ENCODE data around the gene RHOF. TPM values are rescaled to one million over a fixed set of nuclear protein-coding genes. Genes with fewer than 3 reads are reported as not detected.

RHOF gene
- total RNA-seq, 1 donor from 2014 or later: 194 TPM

DNA sequence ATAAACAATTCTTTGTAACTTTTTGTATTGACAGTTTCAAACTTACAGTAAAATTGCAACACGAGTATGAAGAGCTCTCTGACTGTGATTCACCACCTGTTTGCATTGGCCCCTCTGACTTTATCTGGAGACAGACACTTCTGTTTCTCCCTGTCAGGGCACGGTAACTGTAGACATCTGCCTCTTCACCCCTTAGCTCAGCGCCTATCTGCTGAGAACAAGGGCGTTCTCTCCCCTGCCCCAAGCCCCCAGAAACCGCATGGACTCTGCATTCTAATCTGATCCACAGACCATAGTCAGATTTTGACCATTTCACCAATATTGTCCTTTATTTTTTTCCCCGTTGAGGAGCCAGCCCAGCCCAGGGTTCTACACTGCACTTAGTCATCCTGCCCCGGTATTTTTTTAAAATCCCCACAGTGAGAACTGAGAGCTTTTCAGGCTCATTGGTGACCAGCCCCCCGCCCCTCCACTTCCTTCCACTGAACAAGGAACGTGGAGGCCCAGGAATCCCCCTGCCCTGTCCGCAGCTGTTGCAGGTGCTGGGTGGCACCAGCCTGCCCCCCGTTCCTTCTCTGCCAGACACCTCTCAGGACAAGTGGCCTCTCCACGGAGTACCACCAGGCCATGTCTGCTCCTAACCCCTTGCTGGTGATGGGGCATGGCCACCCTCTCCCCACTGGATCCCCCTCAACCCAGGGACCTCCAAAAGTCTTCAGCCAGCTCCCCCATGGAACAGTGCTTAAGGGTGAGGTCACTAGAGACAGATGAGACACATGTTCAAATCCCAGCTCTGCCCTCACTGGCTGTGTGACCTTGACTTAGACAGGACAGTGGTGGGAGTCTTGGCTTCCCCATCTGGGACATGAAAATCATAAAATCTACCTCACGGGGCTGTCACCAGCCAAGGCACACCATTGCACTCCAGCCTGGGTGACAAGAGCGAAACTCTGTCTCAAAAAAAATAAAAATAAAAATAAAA is 11.2 kb downstream of the RHOF start:
- H3K4me3 ChIP-seq (ENCODE audit: low read depth, low read length): no peak overlapping the region
- no peak for DNase-seq (ENCODE audit: low read depth)
- H3K27me3 ChIP-seq (ENCODE audit: control insufficient read depth, insufficient read depth, low read length): no peaks in the 10 kb centered on the region
- no peak for TF ChIP-seq CTCF (IDR thresholded peaks at IDR 0.05; ENCODE audit: insufficient read depth, low read length, poor library complexity, severe bottlenecking)
- peaks cover 8% of the 10 kb centered on the region for H3K36me3 ChIP-seq (ENCODE audit: control insufficient read depth, insufficient read depth, low read length)

DNA sequence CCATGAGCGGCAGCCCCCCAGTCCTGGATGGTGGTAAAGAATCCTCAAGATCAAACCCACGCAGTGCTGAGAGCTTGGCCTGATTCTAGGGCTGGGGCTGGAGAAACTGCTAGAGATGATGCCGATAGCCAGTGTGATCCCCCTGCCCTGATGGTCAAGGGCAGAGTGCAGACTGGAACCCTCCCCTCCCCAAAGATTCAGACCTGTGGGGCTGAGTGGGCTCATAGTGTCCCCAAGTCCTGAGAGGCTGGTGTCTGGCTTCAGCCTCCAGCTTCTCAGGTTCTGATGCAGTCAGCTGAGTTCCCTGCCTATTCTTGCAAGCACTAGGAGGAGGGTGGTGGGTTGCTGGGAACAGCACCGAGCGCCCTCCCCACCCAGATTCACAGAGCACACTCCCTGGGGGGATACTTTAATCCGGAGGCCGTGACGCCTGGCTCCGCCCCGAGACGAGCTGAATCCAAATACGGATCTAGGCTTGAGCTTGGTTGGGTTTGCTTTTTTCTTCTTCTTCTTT is 11.9 kb downstream of the RHOF start:
- no peaks in the 10 kb centered on the region for H3K27me3 ChIP-seq (ENCODE audit: control insufficient read depth, insufficient read depth, low read length)
- no peak for DNase-seq (ENCODE audit: low read depth)
- TF ChIP-seq CTCF (IDR thresholded peaks at IDR 0.05; ENCODE audit: insufficient read depth, low read length, poor library complexity, severe bottlenecking): no peak

GRCh38 chr12:121780429-121780828 is 13.1 kb downstream of the RHOF start:
- H3K36me3 ChIP-seq (ENCODE audit: control insufficient read depth, insufficient read depth, low read length): peaks cover 6% of the 10 kb centered on the region
- no peaks in the 10 kb centered on the region for H3K27me3 ChIP-seq (ENCODE audit: control insufficient read depth, insufficient read depth, low read length)
- no peak for DNase-seq (ENCODE audit: low read depth)
- no peak for TF ChIP-seq CTCF (IDR thresholded peaks at IDR 0.05; ENCODE audit: insufficient read depth, low read length, poor library complexity, severe bottlenecking)
- H3K4me3 ChIP-seq (ENCODE audit: low read depth, low read length): no peak overlapping the region

More for the DNA sequence above, 11.9 kb downstream of the RHOF start:
- Histone ChIP-seq H3K4me3 (ENCODE audit: low read depth, low read length) (no peak overlapping the region), H3K36me3 (ENCODE audit: control insufficient read depth, insufficient read depth, low read length) (peaks cover 6% of the 10 kb centered on the region)

DNA sequence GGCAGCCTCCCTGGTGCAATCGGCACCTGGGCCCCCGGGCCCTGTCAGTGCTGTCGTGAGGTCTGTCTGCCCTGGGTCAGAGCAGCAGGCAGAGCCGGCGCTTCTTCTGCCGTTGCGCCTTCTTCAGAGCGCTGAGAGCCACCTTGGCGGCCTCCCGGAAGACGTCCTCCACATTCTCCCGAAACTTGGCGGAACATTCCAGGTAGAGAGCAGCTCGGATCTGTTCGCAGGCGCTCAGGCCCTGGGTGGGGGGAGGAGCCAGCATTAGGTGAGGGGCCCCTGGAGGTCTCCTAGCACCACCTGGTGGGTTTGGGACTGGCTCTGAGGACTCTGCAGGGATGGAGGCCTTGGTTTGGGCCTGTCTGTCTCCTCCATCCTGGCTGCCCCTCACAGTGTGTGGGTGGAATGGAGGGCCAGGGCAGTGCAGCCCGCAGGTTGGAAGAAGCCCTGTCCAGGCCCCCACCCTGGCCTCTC is 14.0 kb downstream of the RHOF start:
- no peak for TF ChIP-seq CTCF (IDR thresholded peaks at IDR 0.05; ENCODE audit: insufficient read depth, low read length, poor library complexity, severe bottlenecking)
- peaks cover 6% of the 10 kb centered on the region for H3K36me3 ChIP-seq (ENCODE audit: control insufficient read depth, insufficient read depth, low read length)
- H3K27me3 ChIP-seq (ENCODE audit: control insufficient read depth, insufficient read depth, low read length): no peaks in the 10 kb centered on the region
- H3K4me3 ChIP-seq (ENCODE audit: low read depth, low read length): no peak overlapping the region
- DNase-seq (ENCODE audit: low read depth): no peak

DNA sequence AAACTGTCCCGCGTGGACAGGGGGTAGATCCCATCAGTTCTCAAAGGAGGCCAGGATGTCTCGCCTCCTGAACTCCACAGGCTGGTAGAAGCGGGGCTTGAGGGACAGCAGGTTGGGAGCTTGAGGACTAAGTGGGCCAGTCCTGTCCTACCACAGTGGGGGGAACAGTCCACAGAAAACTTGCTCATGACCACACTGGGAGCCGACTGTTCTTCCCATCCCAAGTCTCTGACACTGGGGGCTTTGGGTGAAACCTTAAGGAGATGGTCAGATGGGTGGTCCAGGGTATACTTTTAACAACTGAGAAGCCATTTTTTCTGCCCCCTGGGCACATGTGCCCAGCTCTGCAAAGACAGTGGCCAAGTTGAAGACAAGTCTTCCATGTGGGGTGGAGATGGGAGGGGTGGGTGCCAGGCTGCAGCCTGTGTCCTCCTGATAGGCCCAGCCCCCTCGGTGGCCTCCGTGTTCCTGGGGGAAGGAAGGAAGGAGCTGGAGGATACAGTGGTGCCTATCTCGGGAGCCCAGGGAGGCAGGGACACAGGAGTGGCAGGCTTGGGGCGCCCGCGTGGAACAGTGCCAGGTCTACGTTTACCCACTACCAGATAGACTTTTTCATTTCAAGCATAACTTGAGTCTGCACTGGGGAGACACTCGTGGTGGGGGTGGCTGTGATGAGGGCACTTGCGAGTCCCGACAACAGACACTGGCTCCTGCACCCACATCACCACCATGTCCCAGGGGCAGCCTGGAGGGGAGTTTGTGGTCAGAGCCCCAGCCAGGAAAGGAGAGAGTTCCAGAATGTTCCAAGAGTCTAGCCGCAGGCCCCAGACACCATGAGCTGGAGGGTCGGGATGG is 14.7 kb downstream of the RHOF start:
- DNase-seq (ENCODE audit: low read depth): no peak
- Histone ChIP-seq H3K36me3 (ENCODE audit: control insufficient read depth, insufficient read depth, low read length) (peaks cover 6% of the 10 kb centered on the region), H3K4me3 (ENCODE audit: low read depth, low read length) (no peak overlapping the region), H3K27me3 (ENCODE audit: control insufficient read depth, insufficient read depth, low read length) (no peaks in the 10 kb centered on the region)
- no peak for TF ChIP-seq CTCF (IDR thresholded peaks at IDR 0.05; ENCODE audit: insufficient read depth, low read length, poor library complexity, severe bottlenecking)
